GM19463 (cell line): Measurements from ENCODE around the gene KRTAP9-2.
"Not testable (repeated sequence)": the region's sequence is repeated elsewhere in the genome, so short reads cannot be mapped to it uniquely, and the experiment has no call there.

Source experiments
- ATAC-seq: cut with Tn5 transposase; IDR thresholded peaks from one replicate; pipeline ENCODE4 v1.9.1; 2021; ENCODE audit warnings: mild to moderate bottlenecking, moderate library complexity; ENCODE audit not compliant: unreplicated experiment

Gene KRTAP9-2

GRCh38 chr17:41226598-41227095, at the start of gene KRTAP9-2:
KRTAP9-2 (plus strand) TSS chr17:41226648; CDS start chr17:41226655, 7 bp downstream.
- not testable (repeated sequence) for ATAC-seq

GRCh38 chr17:41176744-41177387, 49.6 kb upstream of the KRTAP9-2 start:
- ATAC-seq: no peak

GRCh38 chr17:41177727-41178271, 48.6 kb upstream of the KRTAP9-2 start, which contains the start of gene KRTAP4-2:
KRTAP4-2 (minus strand) TSS chr17:41178221; CDS start chr17:41178164, 57 bp downstream.
- no peak for ATAC-seq

- no peak for ATAC-seq
Observed at GRCh38 chr17:41178341-41178740, 48.1 kb upstream of the KRTAP9-2 start.

GRCh38 chr17:41178843-41179616, 47.4 kb upstream of the KRTAP9-2 start:
- no peak for ATAC-seq

- ATAC-seq: no peak
Observed at GRCh38 chr17:41184480-41184961, 41.9 kb upstream of the KRTAP9-2 start, which contains the start of gene KRTAP4-1. KRTAP4-1 (minus strand) TSS chr17:41184911; CDS start chr17:41184854, 57 bp downstream.

- no peak for ATAC-seq
Observed at GRCh38 chr17:41185001-41185400, 41.4 kb upstream of the KRTAP9-2 start.

- no peak for ATAC-seq
Observed at GRCh38 chr17:41186872-41187271, 39.6 kb upstream of the KRTAP9-2 start.

- ATAC-seq: not testable (repeated sequence)
Observed at GRCh38 chr17:41189837-41190318, 36.6 kb upstream of the KRTAP9-2 start, which contains the start of gene KRTAP9-1. KRTAP9-1 (plus strand) TSS chr17:41189887; CDS start chr17:41189887, 0 bp downstream.

- ATAC-seq: no peak
Observed at GRCh38 chr17:41190328-41190727, 36.1 kb upstream of the KRTAP9-2 start.

- ATAC-seq: no peak
Observed at GRCh38 chr17:41196068-41196467, 30.4 kb upstream of the KRTAP9-2 start.

GRCh38 chr17:41199421-41200078, 26.9 kb upstream of the KRTAP9-2 start:
- ATAC-seq: no peak

GRCh38 chr17:41211845-41212466, 14.5 kb upstream of the KRTAP9-2 start:
- no peak for ATAC-seq

- ATAC-seq: no peak
Observed at GRCh38 chr17:41212524-41213169, 13.8 kb upstream of the KRTAP9-2 start.

- no peak for ATAC-seq
Observed at GRCh38 chr17:41215681-41216080, 10.8 kb upstream of the KRTAP9-2 start.

GRCh38 chr17:41223821-41224220, 2.6 kb upstream of the KRTAP9-2 start:
- ATAC-seq: no peak

GRCh38 chr17:41226051-41226450, 397 bp upstream of the KRTAP9-2 start:
- no peak for ATAC-seq

GRCh38 chr17:41230094-41230493, 3.6 kb downstream of the KRTAP9-2 start:
- no peak for ATAC-seq

- ATAC-seq: no peak
Observed at GRCh38 chr17:41231731-41232130, 5.3 kb downstream of the KRTAP9-2 start.
